Left cardiac atrium (tissue), 4 donors: Measurements from ENCODE around the gene PAOX. TPM values are rescaled to one million over a fixed set of nuclear protein-coding genes. Genes with fewer than 3 reads are reported as not detected.
"Not testable (repeated sequence)": the region's sequence is repeated elsewhere in the genome, so short reads cannot be mapped to it uniquely, and the experiment has no call there.

ENCODE experiments used
- ATAC-seq, 2 donors: fragments of 200-7000 bp; cut with Tn5 transposase; one replicate each; pipeline ENCODE4 v1.9.1; 2020; ENCODE audit warnings: mild to moderate bottlenecking in 2 of 2, moderate library complexity in 2 of 2
- DNase-seq: peaks from one replicate; pipeline ENCODE4 v3.0.0-alpha.2; 2020
- intact Hi-C, 2 donors: fragments of 100-400 bp; cut with DNase I; formaldehyde crosslinking; loops; one replicate each; pipeline versions ENCODE4 v1.14.1 to v1.15.1; 2022 to 2023
- total RNA-seq, 2 donors: library from RNA; stranded (reverse); fragmentation: NEBNext Ultra II Directional; extraction: Animal tissue kit (Norgen Biotek cat#: 25700); gene quantifications; one replicate each; pipeline ENCODE4 v1.2.1, GENCODE V29; 2021
- donor health status: DM: no; HTN: yes; CAD: no.
- donor health status: DM: no; HTN: yes; CAD: no; lungs with severe emphysema.
- donor health status: DM: yes; HTN: yes; CAD: no.
- donor health status: Dilated cardiomyopathy.

The PAOX gene
- total RNA-seq, 2 donors from 2014 or later = 2.9 TPM

DNA sequence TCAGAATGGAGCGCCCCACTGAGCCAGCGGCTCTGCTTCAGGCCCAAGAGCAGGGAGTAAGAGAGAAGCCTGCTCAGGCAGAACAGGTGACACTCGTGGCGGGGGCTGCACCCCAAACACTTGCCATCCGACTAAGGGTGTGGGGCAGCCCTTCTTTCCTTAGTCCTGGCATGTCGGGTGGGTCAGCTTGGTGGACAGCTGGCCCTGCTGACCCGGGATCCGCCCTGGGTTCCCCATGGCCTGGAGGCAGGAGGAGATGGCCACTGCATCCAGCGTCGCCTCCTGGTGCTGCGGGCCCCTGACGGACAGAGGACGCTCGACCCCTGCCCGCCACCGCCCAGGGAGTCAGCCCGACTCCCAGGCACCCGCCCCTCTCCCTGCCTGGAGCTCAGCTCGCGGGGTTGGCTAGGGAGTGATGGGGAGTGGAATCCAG, 1.2 kb upstream of the PAOX start:
- ATAC-seq = peak; percentile 1 to 2
- intact Hi-C loops = no loop called here
- no peak for DNase-seq

DNA sequence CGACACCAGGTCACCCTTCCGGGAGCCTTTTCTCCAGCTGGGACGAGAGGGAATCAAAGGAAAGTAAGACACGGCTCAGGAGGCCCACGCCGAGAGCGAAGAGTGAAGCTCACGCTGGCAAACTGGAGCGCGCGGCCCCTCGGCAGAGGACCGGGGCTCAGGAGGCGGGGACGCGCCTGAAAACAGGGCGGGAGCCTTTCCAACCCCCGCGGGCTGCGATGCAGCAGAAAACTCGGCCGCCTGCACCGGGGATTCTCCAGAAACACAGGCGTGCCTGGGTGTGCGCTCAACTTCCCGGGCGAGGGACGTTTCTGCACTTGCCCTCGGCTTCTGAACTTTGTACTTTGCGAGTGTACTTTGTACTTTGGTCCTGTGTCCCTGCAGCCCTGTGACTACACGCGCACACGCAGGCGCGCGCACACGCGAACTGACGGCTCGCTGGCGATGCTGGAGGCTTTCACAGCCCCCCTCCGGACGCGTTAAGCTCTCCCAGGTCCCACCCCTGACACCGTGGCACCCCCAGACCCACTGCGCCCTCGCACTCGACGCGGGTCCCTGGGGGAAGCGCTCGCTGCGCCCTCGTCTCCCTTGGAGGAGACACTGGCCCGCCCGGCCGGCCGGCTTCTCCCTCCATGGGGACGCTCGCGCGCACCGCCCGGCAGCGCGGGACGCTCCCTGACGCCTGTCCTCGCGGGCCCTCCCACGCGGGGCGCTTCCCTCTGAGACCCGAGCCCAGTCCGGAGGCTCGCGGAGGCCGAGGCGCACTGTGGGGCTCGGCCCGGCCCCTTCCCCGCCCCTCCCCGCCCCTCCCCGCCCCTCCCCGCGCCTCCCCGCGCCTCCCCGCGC, 588 bp upstream of the PAOX start:
- ATAC-seq = peak; percentile 86
- intact Hi-C loops = no loop called here
- peak; percentile 74 for DNase-seq

DNA sequence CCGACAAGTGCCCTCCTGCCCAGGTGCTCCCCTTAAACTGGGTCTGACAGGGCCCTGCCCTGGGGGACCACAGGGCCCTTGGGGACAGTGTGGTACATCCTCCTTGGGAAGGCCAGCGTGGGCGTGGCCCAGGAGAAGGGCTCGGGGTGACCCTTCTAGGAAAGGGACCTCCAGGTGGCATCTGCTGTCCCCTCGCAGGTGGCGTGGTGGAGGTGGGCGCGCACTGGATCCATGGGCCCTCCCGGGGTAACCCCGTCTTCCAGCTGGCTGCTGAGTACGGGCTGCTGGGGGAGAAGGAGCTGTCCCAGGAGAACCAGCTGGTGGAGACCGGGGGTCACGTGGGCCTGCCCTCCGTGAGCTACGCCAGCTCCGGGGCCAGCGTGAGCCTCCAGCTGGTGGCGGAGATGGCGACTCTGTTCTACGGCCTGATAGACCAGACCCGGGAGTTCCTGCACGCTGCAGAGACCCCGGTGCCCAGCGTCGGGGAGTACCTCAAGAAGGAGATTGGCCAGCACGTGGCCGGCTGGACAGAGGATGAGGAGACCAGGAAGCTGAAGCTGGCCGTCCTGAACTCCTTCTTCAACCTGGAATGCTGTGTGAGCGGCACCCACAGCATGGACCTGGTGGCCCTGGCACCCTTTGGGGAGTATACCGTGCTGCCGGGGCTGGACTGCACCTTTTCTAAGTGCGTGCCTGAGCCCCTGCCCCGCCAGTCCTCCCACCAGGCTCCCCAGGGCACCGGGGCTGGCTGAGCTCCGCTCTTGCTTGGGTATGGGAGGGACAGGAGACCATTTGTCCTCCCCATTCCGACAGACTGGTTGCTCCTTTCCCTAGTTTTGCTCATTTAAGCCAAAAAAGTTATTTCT, 972 bp downstream of the PAOX start:
- peak; percentile 38 for DNase-seq
- intact Hi-C loops = no loop called here
- ATAC-seq = peak in 1 of 2 donors; percentile 10

DNA sequence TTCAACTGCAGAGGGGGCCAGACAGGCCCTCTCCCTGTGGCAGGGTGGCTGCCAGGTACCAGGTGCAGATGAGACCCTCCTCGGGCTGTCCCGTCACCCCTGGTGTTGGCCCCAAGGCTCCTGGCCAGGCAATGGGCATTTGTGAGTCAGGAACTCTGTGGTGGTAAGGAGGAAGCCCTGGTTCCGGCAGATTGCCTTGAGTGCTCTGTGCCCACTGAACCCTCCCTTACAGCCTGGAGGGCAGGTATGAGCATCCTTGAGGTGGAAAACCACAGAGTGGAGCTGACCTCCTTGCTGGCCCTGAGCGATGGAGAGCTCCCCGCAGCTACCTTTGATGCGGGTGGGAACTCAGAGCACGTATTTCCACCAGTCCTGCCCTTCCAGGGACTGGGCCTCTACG, 2.0 kb downstream of the PAOX start:
- no peak for DNase-seq
- intact Hi-C loops = no loop called here
- no peak for ATAC-seq

DNA sequence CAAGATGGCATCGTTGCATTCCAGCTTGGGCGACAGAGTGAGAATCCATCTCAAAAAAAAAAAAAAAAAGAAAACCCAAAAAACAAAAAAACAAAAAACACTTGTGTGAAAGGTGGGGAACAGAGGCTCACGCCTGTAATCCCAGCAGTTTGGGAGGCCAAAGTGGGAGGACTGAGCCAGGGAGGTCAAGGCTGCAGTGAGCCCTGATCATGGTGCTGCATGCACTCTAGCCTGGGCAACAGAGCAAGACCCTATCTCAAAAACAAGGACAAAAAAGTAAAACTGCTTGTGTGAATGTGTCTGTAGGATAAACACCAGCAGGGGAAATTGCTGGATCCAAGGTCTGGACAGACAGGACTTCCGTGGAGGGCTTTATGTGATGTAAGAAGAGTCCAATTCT, 4.5 kb downstream of the PAOX start:
- ATAC-seq (no peak), DNase-seq (no peak)
- intact Hi-C loops = no loop called here

DNA sequence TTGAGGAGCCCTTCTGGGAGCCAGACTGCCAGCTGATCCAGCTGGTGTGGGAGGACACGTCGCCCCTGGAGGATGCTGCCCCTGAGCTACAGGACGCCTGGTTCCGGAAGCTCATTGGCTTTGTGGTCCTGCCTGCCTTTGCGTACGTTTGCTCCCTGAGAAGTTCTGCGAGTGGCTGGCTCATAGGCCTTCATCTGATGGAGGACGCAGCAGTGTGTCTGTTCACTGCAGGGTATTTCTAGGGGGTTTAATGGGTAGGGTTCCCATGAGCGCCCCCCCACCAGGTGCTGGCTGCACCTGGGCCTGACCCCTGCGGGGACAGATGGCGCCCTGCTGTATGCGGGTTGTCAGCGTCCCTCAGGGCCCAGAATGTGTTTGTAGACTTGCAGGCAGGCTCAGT, 5.0 kb downstream of the PAOX start:
- intact Hi-C loops = no loop called here
- ATAC-seq = no peak
- no peak for DNase-seq

DNA sequence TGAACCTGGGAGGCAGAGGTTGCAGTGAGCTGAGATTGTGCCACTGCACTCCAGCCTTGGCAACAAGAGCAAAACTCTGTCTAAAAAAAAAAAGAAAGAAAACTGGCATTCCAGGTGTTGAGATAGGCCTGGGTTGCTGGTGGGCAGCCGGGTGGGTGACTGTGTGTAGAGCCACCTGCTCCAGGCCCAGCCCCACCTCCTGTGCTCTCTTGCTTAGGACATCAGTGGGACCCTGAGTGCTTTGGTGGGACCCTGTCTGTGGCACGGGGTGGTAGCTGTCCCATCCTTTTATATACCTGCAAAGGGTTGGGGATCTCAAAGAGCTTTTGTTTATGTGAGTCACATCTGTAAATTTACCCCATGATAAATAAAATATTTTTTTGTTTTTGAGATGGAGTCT, 6.2 kb downstream of the PAOX start:
- intact Hi-C loops = no loop called here
- DNase-seq (peak; percentile 7), ATAC-seq (no peak)

DNA sequence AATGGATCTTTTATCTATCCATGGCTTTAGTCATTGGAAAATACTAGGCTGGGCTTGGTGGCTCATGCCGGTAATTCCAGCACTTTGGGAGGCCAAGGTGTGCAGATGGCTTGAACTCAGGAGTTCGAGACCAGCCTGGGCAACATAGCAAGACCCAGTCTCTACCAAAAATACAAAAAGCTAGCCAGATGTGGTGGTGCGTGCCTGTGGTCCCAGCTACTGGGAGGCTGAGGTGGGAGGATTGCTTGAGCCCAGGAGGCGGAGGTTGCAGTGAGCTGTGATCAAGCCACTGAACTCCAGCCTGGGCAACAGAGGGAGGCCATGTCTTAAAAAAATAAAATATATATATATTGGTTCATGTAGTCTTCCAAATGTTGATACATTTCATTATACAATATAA, 7.9 kb downstream of the PAOX start:
- ATAC-seq, DNase-seq, intact Hi-C loops: not testable (repeated sequence)

DNA sequence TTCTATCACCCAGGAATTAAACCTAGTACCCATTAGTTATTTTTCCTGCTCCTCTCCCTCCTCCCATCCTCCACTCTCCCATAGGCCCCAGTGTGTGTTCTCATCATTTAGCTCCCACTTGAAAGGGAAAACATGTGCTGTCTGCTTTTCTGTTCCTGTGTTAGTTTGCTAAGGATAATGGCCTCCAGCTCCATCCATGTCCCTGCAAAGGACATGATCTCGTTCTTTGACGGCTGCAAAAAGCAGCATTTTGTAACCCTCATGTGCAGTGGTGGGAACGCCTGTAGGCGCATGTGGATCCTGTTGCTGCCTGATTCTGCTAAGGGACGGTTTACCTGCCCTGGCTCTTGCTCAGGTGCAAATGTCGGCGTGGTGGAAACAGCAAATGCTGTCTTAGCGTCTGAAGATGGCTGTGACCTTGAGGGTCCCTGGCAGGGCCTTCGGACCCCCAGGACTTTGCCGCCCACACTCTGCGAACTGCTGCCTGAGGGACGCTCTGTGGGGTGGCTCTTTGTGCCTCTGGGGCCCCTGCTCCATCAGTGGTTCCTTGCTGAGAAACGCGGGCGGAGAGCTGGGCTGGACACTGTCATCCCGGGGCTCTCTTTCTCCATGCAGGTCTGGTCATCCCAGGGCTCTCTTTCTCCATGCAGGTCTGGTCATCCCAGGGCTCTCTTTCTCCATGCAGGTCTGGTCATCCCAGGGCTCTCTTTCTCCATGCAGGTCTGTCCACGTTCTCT, 9.3 kb downstream of the PAOX start:
- intact Hi-C loops = no loop called here

DNA sequence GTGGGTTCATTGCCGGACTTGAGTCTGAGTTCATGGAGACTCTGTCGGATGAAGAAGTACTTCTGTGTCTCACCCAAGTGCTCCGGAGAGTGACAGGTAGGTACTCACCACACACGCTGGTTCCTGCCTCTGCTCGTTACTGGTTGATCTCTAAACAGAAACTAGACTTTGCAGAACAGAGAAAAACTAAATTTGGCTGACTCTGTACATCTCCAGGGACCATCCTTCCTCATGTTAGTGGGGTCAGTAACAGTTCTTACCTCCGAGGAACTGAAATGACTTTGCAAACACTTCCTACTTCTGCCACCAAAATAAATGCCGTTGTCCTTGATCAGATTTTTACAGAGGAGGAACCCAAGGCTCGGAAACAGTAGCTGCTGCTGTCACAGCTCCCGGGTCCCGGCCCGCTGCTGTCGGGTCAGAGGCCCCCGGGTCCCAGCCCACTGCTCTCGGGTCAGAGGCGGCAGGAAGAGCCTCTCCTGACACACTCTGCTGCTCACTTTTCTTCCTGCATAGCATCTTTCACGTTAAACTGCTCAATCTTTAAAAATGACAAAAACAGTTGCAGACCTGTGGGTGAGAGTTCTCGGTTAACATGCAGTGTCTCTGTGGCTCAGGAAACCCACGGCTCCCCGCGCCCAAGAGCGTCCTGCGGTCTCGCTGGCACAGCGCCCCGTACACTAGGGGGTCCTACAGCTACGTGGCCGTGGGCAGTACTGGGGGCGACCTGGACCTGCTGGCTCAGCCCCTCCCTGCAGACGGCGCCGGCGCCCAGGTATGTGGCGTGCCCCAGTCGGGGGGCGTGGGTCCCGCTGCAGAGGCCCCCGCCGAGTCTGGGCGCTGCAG, 10.1 kb downstream of the PAOX start:
- peak; percentile 46 for DNase-seq
- intact Hi-C loops = no loop called here
- no peak for ATAC-seq

More for the DNA sequence above, 9.3 kb downstream of the PAOX start:
- DNase-seq (no peak), ATAC-seq (no peak)

DNA sequence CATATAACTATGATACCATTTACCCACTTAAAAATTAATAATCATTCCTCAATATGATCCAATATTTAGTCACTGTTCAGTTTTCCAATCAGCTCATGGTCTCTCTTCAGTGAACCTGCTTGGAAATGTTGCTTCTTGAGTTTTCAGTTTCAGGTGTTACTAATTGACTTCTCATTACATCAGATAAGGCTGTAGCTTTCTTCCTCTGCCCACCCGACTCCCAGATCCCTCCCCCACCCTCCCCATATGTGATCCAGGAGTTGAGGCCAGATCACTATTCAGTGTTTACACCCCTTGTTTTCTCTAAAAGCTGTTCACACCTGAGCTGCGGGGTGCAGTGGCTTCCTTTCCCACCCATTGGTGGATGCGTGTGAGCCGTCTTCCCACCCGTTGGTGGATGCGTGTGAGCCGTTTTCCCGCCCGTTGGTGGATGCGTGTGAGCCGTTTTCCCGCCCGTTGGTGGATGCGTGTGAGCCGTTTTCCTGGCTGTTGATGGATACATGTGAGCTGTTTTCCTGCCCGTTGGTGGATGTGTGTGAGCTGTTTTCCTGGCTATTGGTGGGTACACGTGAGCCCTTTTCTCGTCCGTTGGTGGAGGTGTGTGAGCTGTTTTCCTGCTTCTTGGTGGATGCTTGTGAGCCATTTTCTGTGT, 11.7 kb downstream of the PAOX start:
- no peak for ATAC-seq
- intact Hi-C loops = no loop called here
- no peak for DNase-seq

DNA sequence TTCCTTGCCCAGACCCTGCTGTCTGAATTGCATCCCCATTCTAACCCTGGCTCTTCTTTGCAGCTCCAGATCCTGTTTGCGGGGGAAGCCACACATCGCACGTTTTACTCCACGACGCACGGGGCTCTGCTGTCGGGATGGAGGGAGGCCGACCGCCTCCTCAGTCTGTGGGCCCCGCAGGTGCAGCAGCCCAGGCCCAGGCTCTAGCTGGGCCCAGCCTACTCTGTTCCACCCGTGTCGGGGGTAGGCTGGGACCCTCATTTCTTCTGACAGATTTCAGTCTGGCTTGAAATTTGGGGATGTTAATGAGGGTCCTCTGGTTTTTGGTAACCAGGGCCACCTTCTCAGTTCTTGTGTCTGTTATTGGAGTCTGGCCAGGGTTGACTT, 12.2 kb downstream of the PAOX start:
- intact Hi-C loops = no loop called here
- DNase-seq = no peak
- ATAC-seq = no peak

DNA sequence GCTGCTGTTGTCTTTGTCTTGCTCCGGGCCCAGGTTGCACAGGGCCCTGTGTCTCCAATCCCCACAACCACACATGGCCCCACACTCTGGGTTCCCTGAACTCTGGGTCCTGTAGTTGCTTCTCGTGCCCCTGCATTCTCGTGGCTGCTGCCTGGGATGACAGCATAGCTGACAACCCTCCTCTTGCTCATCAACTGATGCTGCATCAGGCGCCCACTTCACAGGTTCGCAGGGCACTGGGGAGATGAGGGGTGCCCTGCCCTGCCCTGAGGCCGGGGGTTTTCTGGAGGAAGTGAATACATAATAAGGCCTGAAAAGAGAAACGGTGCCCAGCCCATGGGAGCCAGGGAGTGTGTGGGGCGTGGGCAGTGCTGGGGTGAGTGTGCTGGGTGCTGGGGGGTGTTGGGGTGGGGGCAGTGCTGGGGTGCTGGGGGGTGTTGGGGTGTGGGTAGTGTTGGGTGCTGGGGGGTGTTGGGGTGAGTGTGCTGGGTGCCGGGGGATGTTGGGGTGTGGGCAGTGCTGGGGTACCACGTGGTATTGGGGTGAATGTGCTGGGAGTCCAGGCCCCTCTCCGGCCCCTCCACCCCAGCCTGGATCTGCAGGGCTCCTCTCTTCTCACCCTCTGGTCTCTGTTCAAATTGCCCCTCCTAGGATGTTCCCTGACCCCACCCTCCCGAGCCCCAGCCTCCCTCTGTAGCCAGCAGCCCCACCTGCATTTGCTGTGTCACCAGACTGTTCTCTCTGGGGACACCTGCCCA, 12.9 kb downstream of the PAOX start:
- DNase-seq (no peak), ATAC-seq (no peak)
- intact Hi-C loops = no loop called here

DNA sequence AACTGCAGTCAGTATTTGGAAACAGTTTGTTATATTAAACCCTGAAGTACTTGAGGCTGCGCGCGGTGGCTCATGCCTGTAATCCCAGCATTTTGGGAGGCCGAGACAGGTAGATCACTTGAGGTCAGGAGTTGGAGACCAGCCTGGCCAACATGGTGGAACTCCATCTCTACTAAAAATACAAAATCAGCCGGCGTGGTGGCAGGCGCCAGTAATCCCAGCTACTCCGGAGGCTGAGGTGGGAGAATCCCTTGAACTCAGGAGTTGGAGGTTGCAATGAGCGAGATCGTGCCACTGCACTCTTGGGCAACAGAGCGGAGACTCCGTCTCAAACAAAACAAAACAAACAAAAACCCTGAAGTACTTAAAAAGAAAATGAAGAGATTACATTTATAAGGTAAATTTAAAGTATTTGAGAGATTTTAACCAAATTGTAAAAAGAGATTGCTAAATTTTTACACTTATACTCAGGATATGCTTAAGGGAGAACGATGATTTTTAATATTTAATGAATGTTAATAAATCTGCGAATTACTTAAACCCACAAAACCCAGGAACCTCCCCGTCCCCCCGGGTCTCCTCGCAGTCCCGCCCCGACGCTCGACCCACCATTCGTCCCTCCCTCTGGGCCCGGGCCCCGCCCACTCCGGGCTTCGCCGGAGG, 14.5 kb downstream of the PAOX start:
- no peak for DNase-seq

DNA sequence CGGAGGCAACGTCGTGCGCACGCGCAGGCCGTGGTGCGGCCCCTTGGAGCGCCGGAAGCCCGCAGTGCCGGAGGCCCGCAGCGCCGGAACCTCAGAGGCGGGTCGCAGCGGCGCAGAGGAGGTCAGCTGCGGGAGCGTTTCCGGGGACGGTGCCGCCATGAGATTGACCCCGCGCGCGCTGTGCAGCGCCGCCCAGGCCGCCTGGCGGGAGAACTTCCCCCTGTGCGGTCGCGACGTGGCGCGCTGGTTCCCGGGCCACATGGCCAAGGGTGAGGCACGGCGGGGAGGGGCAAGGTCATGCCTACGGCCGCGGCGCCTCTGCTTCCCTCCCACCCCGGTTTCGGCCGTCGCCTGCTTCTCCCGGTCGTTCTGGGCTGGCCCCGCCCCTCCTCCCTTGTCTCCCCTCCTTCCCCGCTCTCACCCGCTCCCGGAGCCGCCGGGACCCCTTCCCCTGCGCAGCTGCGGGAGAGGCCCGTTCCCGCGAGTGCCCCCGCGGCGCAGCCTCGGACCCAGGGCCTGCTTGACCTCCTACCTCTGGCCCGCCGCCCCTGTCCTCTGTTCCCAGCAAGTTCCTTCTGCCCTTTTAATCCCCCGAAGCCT, 15.1 kb downstream of the PAOX start, which contains the start of gene MTG1:
MTG1 (plus strand) TSS at position 94 of the 600 bp plus-strand sequence; CDS start at position 158, 64 bp downstream.
- intact Hi-C loops = loop anchor here in 1 of 2 donors (2.0 kb wide), 1 partner anchor 65 kb away; no protein-coding TSS in a partner anchor
- DNase-seq (peak; percentile 96), ATAC-seq (peak; percentile 97 to 99)

More for the DNA sequence above, 14.5 kb downstream of the PAOX start:
- no peak for ATAC-seq
- intact Hi-C loops = loop anchor here in 1 of 2 donors (2.0 kb wide), 1 partner anchor 65 kb away; no protein-coding TSS in a partner anchor

DNA sequence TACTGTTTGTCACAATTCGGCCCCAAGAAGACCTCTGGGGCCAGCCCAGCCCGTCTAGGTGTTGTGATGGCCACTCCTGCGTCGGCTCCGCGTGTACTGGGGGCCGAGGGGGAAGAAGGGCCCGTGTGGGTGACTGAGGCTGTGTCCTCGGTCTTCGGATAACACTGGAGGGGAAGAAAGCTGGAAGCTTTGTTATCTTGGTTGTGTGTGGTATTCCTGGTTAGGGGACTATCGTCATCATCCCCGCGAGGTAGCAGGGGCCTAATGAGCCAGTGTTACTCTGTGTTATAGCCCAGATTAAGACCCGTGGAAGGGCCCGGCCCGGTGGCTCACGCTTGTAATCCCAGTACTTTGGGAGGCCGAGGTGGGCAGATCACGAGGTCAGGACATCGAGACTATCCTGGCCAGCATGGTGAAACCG, 15.7 kb downstream of the PAOX start:
- intact Hi-C loops = loop anchor here in 1 of 2 donors (2.0 kb wide), 1 partner anchor 66 kb away; no protein-coding TSS in a partner anchor
- no peak for DNase-seq
- ATAC-seq = peak in 1 of 2 donors; percentile 5
